HepG2 (cell line): ENCODE measurements around the gene TEAD3. TPM values are rescaled to one million over a fixed set of nuclear protein-coding genes. Genes with fewer than 3 reads are reported as not detected.

ENCODE experiments used
- TBL1XR1 ChIP-seq: fragments of 150-350 bp; IDR thresholded peaks from 2 replicates; pipeline ENCODE4 v1.6.1; 2014; ENCODE audit warnings: borderline replicate concordance, low read length; ENCODE audit not compliant: partially characterized antibody
- ZBTB21 ChIP-seq: sonication (generic); formaldehyde crosslinking; IDR thresholded peaks from 2 replicates; pipeline ENCODE4 v1.4.0; 2020; ENCODE audit warnings: missing genetic modification reagents
- ZBTB40 ChIP-seq, 2 experiments: fragments of 450-650 bp in 1 of 2; sonication (generic) in 1 of 2; formaldehyde crosslinking in 1 of 2; IDR thresholded peaks; 2 replicates each; pipeline versions ENCODE4 v1.6.1 to v1.8.0; 2016 to 2022; ENCODE audit warnings: antibody characterized with exemption in 1 of 2, mild to moderate bottlenecking in 1 of 2, missing genetic modification reagents in 1 of 2
- ZFP82 ChIP-seq: sonication (generic); formaldehyde crosslinking; IDR thresholded peaks from 2 replicates; pipeline ENCODE4 v1.5.1; 2020; ENCODE audit warnings: mild to moderate bottlenecking, missing genetic modification reagents, borderline replicate concordance
- ZKSCAN8 ChIP-seq: IDR thresholded peaks from 2 replicates; pipeline ENCODE4 v1.6.1; 2016; ENCODE audit warnings: borderline replicate concordance, missing genetic modification reagents, missing compliant biosample characterization
- ZNF788 ChIP-seq: sonication (generic); formaldehyde crosslinking; IDR thresholded peaks from 2 replicates; pipeline ENCODE4 v1.5.0; 2020; ENCODE audit warnings: mild to moderate bottlenecking, missing genetic modification reagents, borderline replicate concordance
- ZSCAN20 ChIP-seq: sonication (generic); formaldehyde crosslinking; IDR thresholded peaks from 2 replicates; pipeline ENCODE4 v1.4.0; 2020; ENCODE audit warnings: missing genetic modification reagents, mild to moderate bottlenecking, borderline replicate concordance
- ZSCAN5A ChIP-seq: sonication (generic); formaldehyde crosslinking; IDR thresholded peaks from 2 replicates; pipeline ENCODE4 v1.8.0; 2022; ENCODE audit warnings: mild to moderate bottlenecking, missing genetic modification reagents, borderline replicate concordance
- polyA plus RNA-seq, 8 experiments: library from polyadenylated mRNA; depleted of rRNA in 3 of 8; stranded (reverse) in 7 of 8; unstranded in 1 of 8; fragments of >200 nt; fragmentation: Illumina TruSeq in 4 of 8; extraction: Trizol in 4 of 8; gene quantifications; 2 replicates each; pipeline versions ENCODE4 v1.2.1 to v1.2.3, GENCODE V29; 2011 to 2016; ENCODE audit warnings: low read depth in 4 of 8, missing spikeins in 1 of 8, mixed read lengths in 1 of 8; ENCODE audit not compliant: insufficient read depth in 1 of 8
- total RNA-seq, 5 experiments: library from RNA; depleted of rRNA; stranded (reverse); fragments of >200 nt; fragmentation: Illumina TruSeq; extraction: Trizol; gene quantifications; 2 replicates each; pipeline ENCODE4 v1.2.3, GENCODE V29; 2016; ENCODE audit warnings: low read depth in 1 of 5
- TF ChIP-seq, protein P1 (sequence below): sonication (generic); formaldehyde crosslinking; IDR thresholded peaks from 2 replicates; pipeline ENCODE4 v1.8.1; 2023; ENCODE audit warnings: mild to moderate bottlenecking, moderate library complexity, missing genetic modification reagents
- TF ChIP-seq, protein P2 (sequence below): sonication (generic); formaldehyde crosslinking; IDR thresholded peaks from 2 replicates; pipeline ENCODE4 v1.8.0; 2022; ENCODE audit warnings: mild to moderate bottlenecking, missing genetic modification reagents

The TEAD3 gene
- total and polyA plus RNA-seq, 2 of the 13 experiments (the other 11 are each of a cell fraction or from before 2014, with no cell fraction given), result 15.1 to 16.5 TPM

- no peak for TF ChIP-seq ZBTB40 (IDR thresholded peaks at IDR 0.05)
- TF ChIP-seq ZBTB40 (CRISPR knock-in tag; IDR thresholded peaks at IDR 0.05), result no peak
- TF ChIP-seq, protein P1, sequence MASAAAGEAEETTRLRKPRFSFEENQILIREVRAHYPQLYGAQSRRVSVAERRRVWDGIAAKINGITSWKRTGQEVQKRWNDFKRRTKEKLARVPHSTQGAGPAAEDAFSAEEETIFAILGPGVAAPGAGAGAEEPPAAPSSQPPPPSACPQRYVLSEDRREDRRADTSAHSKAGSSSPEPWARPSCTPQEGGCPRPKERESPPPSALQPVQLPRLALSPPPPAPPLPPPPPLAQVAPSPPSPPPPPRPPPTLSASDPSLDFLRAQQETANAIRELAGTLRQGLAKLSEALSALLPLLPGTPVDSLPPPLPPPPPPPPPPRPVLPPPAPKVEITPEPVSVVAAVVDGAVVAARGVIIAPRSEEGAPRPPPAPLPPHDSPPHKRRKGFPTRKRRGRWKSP (CRISPR knock-in tag), result peak; percentile 15; the same call in 1 of the 2 replicates
- no peak for TF ChIP-seq ZBTB21 (CRISPR knock-in tag)
- no peak for TF ChIP-seq ZSCAN20
- TF ChIP-seq, protein P2, sequence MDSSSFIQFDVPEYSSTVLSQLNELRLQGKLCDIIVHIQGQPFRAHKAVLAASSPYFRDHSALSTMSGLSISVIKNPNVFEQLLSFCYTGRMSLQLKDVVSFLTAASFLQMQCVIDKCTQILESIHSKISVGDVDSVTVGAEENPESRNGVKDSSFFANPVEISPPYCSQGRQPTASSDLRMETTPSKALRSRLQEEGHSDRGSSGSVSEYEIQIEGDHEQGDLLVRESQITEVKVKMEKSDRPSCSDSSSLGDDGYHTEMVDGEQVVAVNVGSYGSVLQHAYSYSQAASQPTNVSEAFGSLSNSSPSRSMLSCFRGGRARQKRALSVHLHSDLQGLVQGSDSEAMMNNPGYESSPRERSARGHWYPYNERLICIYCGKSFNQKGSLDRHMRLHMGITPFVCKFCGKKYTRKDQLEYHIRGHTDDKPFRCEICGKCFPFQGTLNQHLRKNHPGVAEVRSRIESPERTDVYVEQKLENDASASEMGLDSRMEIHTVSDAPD, result no peak
- no peak for TF ChIP-seq ZKSCAN8 (CRISPR knock-in tag)
- TF ChIP-seq TBL1XR1, result no peak
- no peak for TF ChIP-seq ZNF788 (CRISPR knock-in tag)
- 0 out of 2 replicates have a peak, but pooled peaks have one; percentile 15 for TF ChIP-seq ZFP82 (CRISPR knock-in tag)
- no peak for TF ChIP-seq ZSCAN5A (CRISPR knock-in tag)
Observed at GRCh38 chr6:35451354-35452182, 45.3 kb downstream of the TEAD3 start (continued).
